Keratinocyte (primary cell): ENCODE results near the gene ANXA2R. TPM values are rescaled to one million over a fixed set of nuclear protein-coding genes. Genes with fewer than 3 reads are reported as not detected.

ENCODE experiments used
- DNase-seq: peaks from one replicate; pipeline ENCODE4 v3.0.0-alpha.2; 2011; ENCODE audit warnings: low read depth, missing footprints, low spot score
- FAIRE-seq: peaks from 2 replicates; lab custom pipeline; 2011; peaks lifted over from hg19 to GRCh38; lab: Jason Lieb, UNC
- H2AFZ ChIP-seq: 2 replicates; pipeline ENCODE4 v1.6.0; 2012; ENCODE audit warnings: low read length, control low read depth, inconsistent platforms; ENCODE audit not compliant: control insufficient read depth
- H3K27ac ChIP-seq: 2 replicates; pipeline ENCODE4 v1.5.1; 2011; ENCODE audit warnings: low read length; ENCODE audit not compliant: control insufficient read depth, insufficient read depth
- H3K27me3 ChIP-seq: 3 replicates; pipeline ENCODE4 v1.6.0; 2011; ENCODE audit warnings: low read length; ENCODE audit not compliant: control insufficient read depth, insufficient read depth; ENCODE audit errors: extremely low read depth
- H3K36me3 ChIP-seq, 2 experiments: 2 replicates in 1 of 2; 3 replicates in 1 of 2; pipeline ENCODE4 v1.5.1; 2011; ENCODE audit warnings: low read length in 2 of 2, mild to moderate bottlenecking in 1 of 2; ENCODE audit not compliant: control insufficient read depth in 2 of 2, insufficient read depth in 2 of 2; ENCODE audit errors: extremely low read depth in 1 of 2
- H3K4me1 ChIP-seq: 3 replicates; pipeline ENCODE4 v1.5.1; 2011; ENCODE audit warnings: low read length; ENCODE audit not compliant: control insufficient read depth, insufficient read depth; ENCODE audit errors: extremely low read depth
- H3K4me2 ChIP-seq: 3 replicates; pipeline ENCODE4 v1.6.0; 2011; ENCODE audit warnings: low read depth, low read length; ENCODE audit not compliant: control insufficient read depth, insufficient read depth; ENCODE audit errors: extremely low read depth
- H3K4me3 ChIP-seq, 3 experiments: fragments of 200-600 bp in 1 of 3; sonication (generic) in 1 of 3; 2 replicates in 2 of 3; 3 replicates in 1 of 3; pipeline ENCODE4 v1.5.1; 2011 to 2016; ENCODE audit warnings: low read length in 3 of 3, mild to moderate bottlenecking in 3 of 3, control low read depth in 2 of 3, inconsistent platforms in 1 of 3, low read depth in 1 of 3, mixed read lengths in 1 of 3, mixed run types in 1 of 3, moderate library complexity in 1 of 3; ENCODE audit not compliant: control insufficient read depth in 2 of 3, insufficient read depth in 2 of 3; ENCODE audit errors: extremely low read depth in 1 of 3
- H3K79me2 ChIP-seq: 2 replicates; pipeline ENCODE4 v1.6.0; 2012; ENCODE audit warnings: low read length; ENCODE audit not compliant: control insufficient read depth, insufficient read depth
- H3K9ac ChIP-seq: 3 replicates; pipeline ENCODE4 v1.6.0; 2011; ENCODE audit warnings: low read length; ENCODE audit not compliant: control insufficient read depth, insufficient read depth; ENCODE audit errors: extremely low read depth
- H3K9me1 ChIP-seq: 3 replicates; pipeline ENCODE4 v1.6.0; 2011; ENCODE audit warnings: low read length; ENCODE audit not compliant: control insufficient read depth, insufficient read depth; ENCODE audit errors: extremely low read depth
- H3K9me3 ChIP-seq: 2 replicates; pipeline ENCODE4 v1.5.1; 2012; ENCODE audit warnings: low read depth, low read length; ENCODE audit not compliant: control insufficient read depth
- H4K20me1 ChIP-seq: 3 replicates; pipeline ENCODE4 v1.6.0; 2011; ENCODE audit warnings: low read length; ENCODE audit not compliant: control insufficient read depth, insufficient read depth; ENCODE audit errors: extremely low read depth
- EZH2 ChIP-seq: IDR thresholded peaks from one replicate; pipeline ENCODE4 v1.6.1; 2012; ENCODE audit warnings: inconsistent platforms, mild to moderate bottlenecking, low read length, moderate library complexity
- dilution Hi-C: fragments of 300-500 bp; cut with MboI; formaldehyde crosslinking; loops from one replicate; pipeline ENCODE4 v1.7.0; 2020; ENCODE audit warnings: low sequenced_read_pairs; ENCODE audit not compliant: extremely low pct_ligation_motif_present
- polyA plus RNA-seq, 5 experiments: library from polyadenylated mRNA; depleted of rRNA in 3 of 5; stranded (reverse) in 3 of 5; stranded (forward) in 1 of 5; unstranded in 1 of 5; fragments of >200 nt; gene quantifications; 1 replicate in 1 of 5; 2 replicates in 3 of 5; 3 replicates in 1 of 5; pipeline versions ENCODE4 v1.2.1 to v1.2.3, GENCODE V29; 2011 to 2012; ENCODE audit warnings: missing spikeins in 2 of 5, low read depth in 1 of 5, low replicate concordance in 1 of 5
- TF ChIP-seq, protein P1 (sequence below), 3 experiments: IDR thresholded peaks in 1 of 3; conservative IDR thresholded peaks in 1 of 3; optimal IDR thresholded peaks in 1 of 3; 2 replicates in 2 of 3; 3 replicates in 1 of 3; pipeline versions ENCODE3 to v1.5.1; 2011; ENCODE audit warnings: low read length in 3 of 3, mild to moderate bottlenecking in 3 of 3, moderate library complexity in 2 of 3, control low read depth in 1 of 3, inconsistent platforms in 1 of 3; ENCODE audit not compliant: insufficient read depth in 2 of 3; ENCODE audit errors: extremely low read depth in 1 of 3

ANXA2R gene
- polyA plus RNA-seq, 1 donor (not counting 4 experiments of a cell fraction or from before 2014, with no cell fraction given), result 0.17 TPM

DNA sequence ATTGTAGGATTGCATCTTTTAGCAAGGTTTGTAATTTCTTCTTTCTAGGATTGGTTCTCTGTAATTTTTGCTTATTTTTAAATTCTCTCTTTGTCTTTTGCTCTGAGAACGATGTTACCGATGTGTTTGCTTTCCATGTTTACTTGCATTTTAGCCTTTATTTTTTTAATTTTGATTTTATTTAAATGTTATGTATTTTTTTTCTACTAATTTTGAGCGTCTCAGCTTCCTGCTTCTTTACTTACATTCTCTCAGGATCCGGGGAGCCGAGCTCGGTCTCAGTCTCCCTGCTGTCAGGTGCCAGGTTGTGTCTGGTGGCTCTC is 20.9 kb downstream of the ANXA2R start:
- dilution Hi-C loops, result no loop called here
- H2AFZ ChIP-seq, result peak overlapping the region; percentile 77

DNA sequence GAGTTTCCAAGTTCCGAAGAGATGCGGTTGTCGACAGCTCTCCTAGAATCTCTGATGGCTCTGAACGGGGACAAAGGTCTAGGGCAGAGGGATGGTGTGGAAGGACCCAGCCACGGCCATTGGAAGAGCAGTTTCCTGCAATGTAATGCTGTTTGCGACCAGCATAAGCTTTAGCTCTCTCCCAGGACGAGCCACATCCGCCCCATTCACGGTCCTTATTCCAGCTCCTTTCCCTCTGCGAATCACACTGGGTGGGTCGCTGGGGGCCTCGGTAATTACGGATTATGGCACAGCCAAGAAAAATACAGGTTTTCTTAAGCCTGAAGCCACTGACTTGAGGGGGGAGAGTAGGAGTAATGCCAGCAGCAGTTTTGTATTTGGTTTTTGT is 22.7 kb downstream of the ANXA2R start:
- peak overlapping the region; percentile 91 for H2AFZ ChIP-seq
- TF ChIP-seq EZH2, result no peak
- TF ChIP-seq, protein P1, sequence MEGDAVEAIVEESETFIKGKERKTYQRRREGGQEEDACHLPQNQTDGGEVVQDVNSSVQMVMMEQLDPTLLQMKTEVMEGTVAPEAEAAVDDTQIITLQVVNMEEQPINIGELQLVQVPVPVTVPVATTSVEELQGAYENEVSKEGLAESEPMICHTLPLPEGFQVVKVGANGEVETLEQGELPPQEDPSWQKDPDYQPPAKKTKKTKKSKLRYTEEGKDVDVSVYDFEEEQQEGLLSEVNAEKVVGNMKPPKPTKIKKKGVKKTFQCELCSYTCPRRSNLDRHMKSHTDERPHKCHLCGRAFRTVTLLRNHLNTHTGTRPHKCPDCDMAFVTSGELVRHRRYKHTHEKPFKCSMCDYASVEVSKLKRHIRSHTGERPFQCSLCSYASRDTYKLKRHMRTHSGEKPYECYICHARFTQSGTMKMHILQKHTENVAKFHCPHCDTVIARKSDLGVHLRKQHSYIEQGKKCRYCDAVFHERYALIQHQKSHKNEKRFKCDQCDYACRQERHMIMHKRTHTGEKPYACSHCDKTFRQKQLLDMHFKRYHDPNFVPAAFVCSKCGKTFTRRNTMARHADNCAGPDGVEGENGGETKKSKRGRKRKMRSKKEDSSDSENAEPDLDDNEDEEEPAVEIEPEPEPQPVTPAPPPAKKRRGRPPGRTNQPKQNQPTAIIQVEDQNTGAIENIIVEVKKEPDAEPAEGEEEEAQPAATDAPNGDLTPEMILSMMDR (optimal IDR thresholded peaks at IDR 0.05 in 1 of 3, IDR thresholded peaks at IDR 0.05 in 1 of 3, conservative IDR thresholded peaks at IDR 0.05 in 1 of 3; ENCODE audit: extremely low read depth in 1 of 3, insufficient read depth in 2 of 3, low read length in 3 of 3), result no peak
- H3K27ac ChIP-seq, result peak overlapping the region; percentile 61
- H3K36me3 ChIP-seq, result no peaks in the 10 kb centered on the region
- no peaks in the 10 kb centered on the region for H3K27me3 ChIP-seq
- no peaks in the 10 kb centered on the region for H3K9me3 ChIP-seq
- no peaks in the 10 kb centered on the region for H4K20me1 ChIP-seq
- H3K4me1 ChIP-seq, result peaks cover 6% of the 10 kb centered on the region
- H3K9me1 ChIP-seq, result no peaks in the 10 kb centered on the region
- no peak for DNase-seq
- FAIRE-seq, result no peak
- dilution Hi-C loops, result no loop called here
- peak overlapping the region; percentile 47 to 76 (median 74) for H3K4me3 ChIP-seq
- H3K4me2 ChIP-seq, result peak overlapping the region; percentile 88
- H3K79me2 ChIP-seq, result no peaks in the 10 kb centered on the region
- H3K9ac ChIP-seq, result peak overlapping the region; percentile 66

More for the DNA sequence above, 20.9 kb downstream of the ANXA2R start:
- H3K9me1 ChIP-seq, result no peaks in the 10 kb centered on the region
- TF ChIP-seq, protein P1 (optimal IDR thresholded peaks at IDR 0.05 in 1 of 3, IDR thresholded peaks at IDR 0.05 in 1 of 3, conservative IDR thresholded peaks at IDR 0.05 in 1 of 3; ENCODE audit: extremely low read depth in 1 of 3, insufficient read depth in 2 of 3, low read length in 3 of 3), result no peak
- TF ChIP-seq EZH2, result no peak
- H3K9ac ChIP-seq, result no peak overlapping the region
- peak overlapping the region in 2 of 3 experiments; percentile 53 to 65 for H3K4me3 ChIP-seq
- H3K27me3 ChIP-seq, result no peaks in the 10 kb centered on the region
- DNase-seq (no peak), FAIRE-seq (no peak)
- H3K27ac ChIP-seq, result no peak overlapping the region
- no peaks in the 10 kb centered on the region for H4K20me1 ChIP-seq
- H3K79me2 ChIP-seq, result no peaks in the 10 kb centered on the region
- H3K4me1 ChIP-seq, result peaks cover 6% of the 10 kb centered on the region
- H3K9me3 ChIP-seq, result no peaks in the 10 kb centered on the region
- H3K36me3 ChIP-seq, result no peaks in the 10 kb centered on the region
- peak overlapping the region; percentile 81 for H3K4me2 ChIP-seq
